Fibroblast of lung (primary cell): ENCODE results near the gene CCDC158. TPM values are rescaled to one million over a fixed set of nuclear protein-coding genes. Genes with fewer than 3 reads are reported as not detected.

ENCODE experiments used
- DNase-seq, 2 donors: peaks; one replicate each; pipeline versions ENCODE4 v3.0.0 to v3.0.0-alpha.2; 2010; ENCODE audit warnings: low read depth in 2 of 2
- H2AFZ ChIP-seq: 2 replicates; pipeline ENCODE4 v1.5.1; 2012; ENCODE audit warnings: low read length, control low read depth, inconsistent platforms
- H3K27ac ChIP-seq: 2 replicates; pipeline ENCODE4 v1.5.1; 2011; ENCODE audit warnings: low read length, control low read depth; ENCODE audit not compliant: insufficient read depth
- H3K27me3 ChIP-seq: 2 replicates; pipeline ENCODE4 v1.5.1; 2011; ENCODE audit warnings: mild to moderate bottlenecking, low read length; ENCODE audit not compliant: control insufficient read depth, insufficient read depth
- H3K36me3 ChIP-seq: 2 replicates; pipeline ENCODE4 v1.5.1; 2011; ENCODE audit warnings: low read length; ENCODE audit not compliant: control insufficient read depth, insufficient read depth
- H3K4me1 ChIP-seq: 2 replicates; pipeline ENCODE4 v1.5.1; 2011; ENCODE audit warnings: low read length; ENCODE audit not compliant: control insufficient read depth, insufficient read depth; ENCODE audit errors: extremely low read depth
- H3K4me2 ChIP-seq: 2 replicates; pipeline ENCODE4 v1.5.1; 2011; ENCODE audit warnings: low read length, control low read depth; ENCODE audit not compliant: insufficient read depth; ENCODE audit errors: extremely low read depth
- H3K4me3 ChIP-seq, 4 experiments: fragments of 200-600 bp in 1 of 4; sonication (generic) in 1 of 4; replicated peaks in 1 of 4; 2 replicates each; pipeline ENCODE4 v1.5.1; 2011 to 2016; ENCODE audit warnings: low read length in 4 of 4, low read depth in 3 of 4, mild to moderate bottlenecking in 3 of 4, control low read depth in 2 of 4, inconsistent platforms in 1 of 4, mixed read lengths in 1 of 4; ENCODE audit not compliant: insufficient read depth in 1 of 4; ENCODE audit errors: control extremely low read depth in 1 of 4
- H3K79me2 ChIP-seq: 2 replicates; pipeline ENCODE4 v1.5.1; 2012; ENCODE audit warnings: mild to moderate bottlenecking, low read length, inconsistent platforms; ENCODE audit not compliant: control insufficient read depth, insufficient read depth
- H3K9ac ChIP-seq: 2 replicates; pipeline ENCODE4 v1.5.1; 2011; ENCODE audit warnings: mild to moderate bottlenecking, low read length, control low read depth; ENCODE audit not compliant: insufficient read depth
- H3K9me3 ChIP-seq: 2 replicates; pipeline ENCODE4 v1.5.1; 2012; ENCODE audit warnings: low read depth, low read length; ENCODE audit not compliant: control insufficient read depth, insufficient read depth
- H4K20me1 ChIP-seq: 2 replicates; pipeline ENCODE4 v1.5.1; 2011; ENCODE audit warnings: low read length; ENCODE audit not compliant: control insufficient read depth, insufficient read depth; ENCODE audit errors: extremely low read depth
- EZH2 ChIP-seq: IDR thresholded peaks from 2 replicates; pipeline ENCODE4 v1.5.1; 2012; ENCODE audit warnings: low read length, control low read depth, mild to moderate bottlenecking; ENCODE audit errors: missing control alignments
- polyA plus RNA-seq, 2 donors: library from polyadenylated mRNA; depleted of rRNA in 1 of 2; stranded (reverse) in 1 of 2; unstranded in 1 of 2; fragments of >200 nt; gene quantifications; 2 replicates each; pipeline ENCODE4 v1.2.1, GENCODE V29; 2011 to 2012; ENCODE audit warnings: missing spikeins in 1 of 2
- total RNA-seq: library from RNA; depleted of rRNA; stranded (reverse); fragments of >200 nt; gene quantifications from 2 replicates; pipeline ENCODE4 v1.2.1, GENCODE V29; 2014
- TF ChIP-seq, protein P1 (sequence below), 2 donors: IDR thresholded peaks in 1 of 2; conservative IDR thresholded peaks in 1 of 2; 1 replicate in 1 of 2; 2 replicates in 1 of 2; pipeline ENCODE4 v1.5.1; 2011 to 2012; ENCODE audit warnings: low read length in 2 of 2, control low read depth in 1 of 2, inconsistent platforms in 1 of 2, low read depth in 1 of 2, mild to moderate bottlenecking in 1 of 2

The CCDC158 gene
- total and polyA plus RNA-seq, 2 donors (not counting 1 experiment from before 2014, with no cell fraction given): 0.15 to 1.5 TPM

DNA sequence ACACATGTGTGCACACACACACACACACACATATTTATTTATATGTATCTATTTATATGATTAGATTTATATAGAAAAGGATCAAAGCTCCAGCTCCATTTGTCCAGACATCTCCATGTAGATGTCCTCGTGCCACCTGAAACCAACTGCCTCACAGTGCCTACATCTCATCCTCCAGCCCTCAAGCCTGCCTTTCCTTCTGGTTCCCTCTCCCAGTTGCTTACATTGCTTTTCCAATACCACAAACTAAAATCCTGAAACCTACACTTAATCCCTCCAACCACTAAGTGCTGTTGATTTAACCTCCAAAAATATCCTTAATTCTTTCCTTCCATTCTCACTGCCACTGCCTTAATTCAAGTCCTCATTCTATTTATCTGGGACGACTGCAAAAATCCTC is 63.0 kb downstream of the CCDC158 start:
- Histone ChIP-seq H3K4me2 (no peak overlapping the region), H3K79me2 (no peaks in the 10 kb centered on the region), H3K9me3 (no peaks in the 10 kb centered on the region), H3K9ac (no peak overlapping the region), H3K4me1 (no peaks in the 10 kb centered on the region), H3K36me3 (no peaks in the 10 kb centered on the region), H2AFZ (no peak overlapping the region), H4K20me1 (no peaks in the 10 kb centered on the region), H3K4me3 (no peak overlapping the region), H3K27me3 (no peaks in the 10 kb centered on the region), H3K27ac (no peak overlapping the region)
- TF ChIP-seq, protein P1, sequence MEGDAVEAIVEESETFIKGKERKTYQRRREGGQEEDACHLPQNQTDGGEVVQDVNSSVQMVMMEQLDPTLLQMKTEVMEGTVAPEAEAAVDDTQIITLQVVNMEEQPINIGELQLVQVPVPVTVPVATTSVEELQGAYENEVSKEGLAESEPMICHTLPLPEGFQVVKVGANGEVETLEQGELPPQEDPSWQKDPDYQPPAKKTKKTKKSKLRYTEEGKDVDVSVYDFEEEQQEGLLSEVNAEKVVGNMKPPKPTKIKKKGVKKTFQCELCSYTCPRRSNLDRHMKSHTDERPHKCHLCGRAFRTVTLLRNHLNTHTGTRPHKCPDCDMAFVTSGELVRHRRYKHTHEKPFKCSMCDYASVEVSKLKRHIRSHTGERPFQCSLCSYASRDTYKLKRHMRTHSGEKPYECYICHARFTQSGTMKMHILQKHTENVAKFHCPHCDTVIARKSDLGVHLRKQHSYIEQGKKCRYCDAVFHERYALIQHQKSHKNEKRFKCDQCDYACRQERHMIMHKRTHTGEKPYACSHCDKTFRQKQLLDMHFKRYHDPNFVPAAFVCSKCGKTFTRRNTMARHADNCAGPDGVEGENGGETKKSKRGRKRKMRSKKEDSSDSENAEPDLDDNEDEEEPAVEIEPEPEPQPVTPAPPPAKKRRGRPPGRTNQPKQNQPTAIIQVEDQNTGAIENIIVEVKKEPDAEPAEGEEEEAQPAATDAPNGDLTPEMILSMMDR (conservative IDR thresholded peaks at IDR 0.05 in 1 of 2, IDR thresholded peaks at IDR 0.05 in 1 of 2; ENCODE audit: low read depth in 1 of 2, low read length in 2 of 2): no peak
- TF ChIP-seq EZH2: no peak
- no peak for DNase-seq

DNA sequence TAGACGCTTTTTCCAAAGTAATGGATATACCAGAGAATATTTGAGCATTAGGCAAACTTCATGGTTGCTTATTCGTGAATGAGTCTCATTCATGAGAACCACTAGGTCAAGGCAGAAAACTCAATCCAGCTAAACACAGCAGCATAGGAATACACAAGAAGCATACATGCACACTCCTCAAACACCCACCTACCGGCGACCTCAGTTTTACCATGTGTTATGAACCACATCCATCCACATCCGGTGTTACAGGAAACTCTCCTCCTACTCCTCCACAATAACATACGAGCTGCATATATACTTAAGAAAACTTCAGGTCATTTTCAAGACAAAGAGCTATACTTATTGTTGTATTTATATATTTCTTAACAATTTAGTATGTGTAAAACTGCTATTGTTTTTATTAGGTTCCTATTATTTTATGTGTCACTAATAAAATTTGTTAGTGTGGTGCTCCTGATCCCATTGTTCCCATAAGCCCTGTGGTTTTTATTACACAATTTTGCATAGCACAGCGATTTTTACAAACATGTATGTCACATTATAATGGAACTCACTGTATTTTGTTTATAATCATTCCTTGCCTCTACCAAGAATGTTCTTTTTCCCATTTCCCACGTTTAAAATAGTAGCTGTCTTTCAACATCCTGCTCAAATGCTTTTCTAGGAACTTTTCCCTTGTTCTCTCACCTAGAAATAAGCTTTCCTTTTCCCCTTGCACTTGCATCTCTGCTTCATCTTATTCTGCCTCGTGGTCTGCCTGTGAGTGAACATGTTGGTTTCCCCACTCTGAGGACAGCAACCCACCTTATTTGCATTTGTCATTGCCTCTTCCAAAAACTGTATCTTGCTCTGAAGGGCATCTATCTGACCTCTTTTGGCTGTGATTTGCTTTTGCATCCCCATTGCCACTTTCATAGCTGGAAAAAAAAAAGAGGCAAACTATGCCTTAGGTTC is 66.1 kb downstream of the CCDC158 start:
- no peaks in the 10 kb centered on the region for H3K79me2 ChIP-seq
- H3K27me3 ChIP-seq: no peaks in the 10 kb centered on the region
- H2AFZ ChIP-seq: no peak overlapping the region
- H3K27ac ChIP-seq: no peak overlapping the region
- no peaks in the 10 kb centered on the region for H4K20me1 ChIP-seq
- no peaks in the 10 kb centered on the region for H3K9me3 ChIP-seq
- H3K36me3 ChIP-seq: no peaks in the 10 kb centered on the region
- no peak overlapping the region for H3K4me2 ChIP-seq
- no peak overlapping the region for H3K9ac ChIP-seq
- TF ChIP-seq, protein P1 (conservative IDR thresholded peaks at IDR 0.05 in 1 of 2, IDR thresholded peaks at IDR 0.05 in 1 of 2; ENCODE audit: low read depth in 1 of 2, low read length in 2 of 2): no peak
- TF ChIP-seq EZH2: no peak
- no peaks in the 10 kb centered on the region for H3K4me1 ChIP-seq
- H3K4me3 ChIP-seq: no peak overlapping the region
- no peak for DNase-seq

DNA sequence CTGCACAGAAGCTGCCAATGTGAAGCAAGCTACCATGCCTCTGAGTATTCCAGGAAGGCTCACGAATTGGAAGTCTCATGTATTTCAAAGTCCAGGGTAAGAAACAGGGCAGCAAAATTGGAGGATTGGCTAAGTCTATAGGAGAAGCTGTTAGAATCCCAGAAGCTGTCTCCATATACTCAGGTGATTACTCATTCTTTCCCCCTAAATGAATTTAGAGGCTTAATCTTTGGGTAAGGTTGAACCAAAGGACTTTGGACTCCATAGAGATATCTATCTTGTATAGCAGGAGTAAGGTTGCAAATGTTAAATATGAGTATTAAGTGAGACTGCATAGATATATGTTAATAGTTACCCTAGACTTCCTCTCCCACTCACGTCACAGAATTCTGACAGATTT is 78.1 kb downstream of the CCDC158 start:
- H2AFZ ChIP-seq: no peak overlapping the region
- H4K20me1 ChIP-seq: no peaks in the 10 kb centered on the region
- H3K4me2 ChIP-seq: no peak overlapping the region
- H3K79me2 ChIP-seq: no peaks in the 10 kb centered on the region
- H3K4me1 ChIP-seq: no peaks in the 10 kb centered on the region
- H3K27ac ChIP-seq: no peak overlapping the region
- no peaks in the 10 kb centered on the region for H3K36me3 ChIP-seq
- no peak for TF ChIP-seq EZH2
- TF ChIP-seq, protein P1 (conservative IDR thresholded peaks at IDR 0.05 in 1 of 2, IDR thresholded peaks at IDR 0.05 in 1 of 2; ENCODE audit: low read depth in 1 of 2, low read length in 2 of 2): no peak
- H3K9me3 ChIP-seq: no peaks in the 10 kb centered on the region
- H3K27me3 ChIP-seq: peaks cover 3% of the 10 kb centered on the region
- no peak overlapping the region for H3K4me3 ChIP-seq
- no peak overlapping the region for H3K9ac ChIP-seq
- DNase-seq: no peak
